ENCODE data around the gene ANKFN1.
A peak's percentile ranks its signal among the peaks of the same experiment; 100 is the strongest.

Gene ANKFN1

GRCh38 chr17:56173026-56173425 is 19.8 kb downstream of the ANKFN1 start:
- peak overlapping the region; percentile 63 for H3K27ac ChIP-seq
- TF ChIP-seq CTCF (IDR thresholded peaks at IDR 0.05) (no peak), ZFX (IDR thresholded peaks at IDR 0.05; ENCODE audit: borderline replicate concordance) (no peak)

DNA sequence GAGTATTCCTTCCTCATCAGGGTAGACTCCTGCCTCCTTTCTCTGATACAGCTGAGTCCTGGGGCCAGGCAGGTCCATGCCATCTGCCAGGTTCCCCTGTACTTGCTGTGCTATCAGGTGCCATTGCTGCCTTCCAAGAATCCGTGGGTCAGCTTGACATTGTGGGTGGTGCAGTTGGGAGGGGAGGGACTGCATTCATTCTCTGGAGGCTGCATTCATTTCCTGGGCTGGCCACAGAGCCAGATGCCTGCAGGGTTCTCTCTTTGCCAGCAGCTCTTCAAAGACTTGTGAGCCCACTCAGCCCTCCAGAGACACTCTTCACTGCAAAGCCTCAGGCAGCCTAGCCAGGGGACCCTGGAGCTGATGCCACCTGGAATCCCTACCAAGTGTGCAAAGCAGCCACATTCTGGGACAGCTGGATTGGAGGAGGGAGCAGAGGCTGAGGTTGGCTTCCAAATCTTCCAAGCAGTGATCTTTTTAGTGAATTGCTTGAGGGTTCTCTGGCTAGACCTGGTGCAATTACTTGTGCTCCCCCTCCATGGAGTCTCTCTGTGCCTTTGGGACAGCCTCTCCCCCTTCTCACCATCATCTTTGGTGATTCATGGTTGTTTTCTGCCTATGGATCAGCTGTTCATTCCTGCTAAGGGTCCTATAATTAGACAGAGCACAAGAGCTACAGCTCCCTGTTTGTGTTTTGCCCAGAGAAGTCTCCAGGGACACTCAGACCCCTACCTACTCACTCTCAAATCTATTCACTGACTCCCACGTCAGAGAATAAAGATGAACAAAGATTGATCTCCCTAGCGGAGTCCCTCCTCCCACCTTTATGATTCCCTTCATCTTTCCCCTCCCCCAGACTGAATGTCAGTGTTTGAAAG is 20.9 kb downstream of the ANKFN1 start:
- TF ChIP-seq ZFX (IDR thresholded peaks at IDR 0.05; ENCODE audit: borderline replicate concordance) (no peak), CTCF (IDR thresholded peaks at IDR 0.05) (no peak)
- H3K27ac ChIP-seq = no peak overlapping the region

- TF ChIP-seq ZFX (IDR thresholded peaks at IDR 0.05; ENCODE audit: borderline replicate concordance) (no peak), CTCF (IDR thresholded peaks at IDR 0.05) (no peak)
- no peak overlapping the region for H3K27ac ChIP-seq
These were observed 22.2 kb downstream of the ANKFN1 start for GRCh38 chr17:56175299-56175955.

DNA sequence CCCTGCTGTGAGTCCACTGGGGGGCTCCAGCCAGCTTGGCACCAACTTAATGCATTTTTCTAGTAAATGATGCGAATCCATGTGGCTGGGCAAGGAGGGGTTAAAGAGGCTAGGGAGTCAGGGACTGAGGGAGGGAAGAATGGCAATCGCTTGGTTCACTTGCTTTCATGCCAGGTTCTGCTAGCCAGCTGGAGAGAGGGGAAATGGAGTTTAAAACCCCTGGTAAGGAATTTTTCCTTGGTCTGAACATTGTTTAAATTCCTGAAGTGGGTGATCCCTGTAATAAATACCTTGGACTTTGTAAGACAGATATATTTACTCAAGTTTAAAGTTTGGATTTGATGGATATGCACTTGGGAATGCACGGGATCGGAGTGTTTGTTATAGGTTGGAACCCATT is 22.8 kb downstream of the ANKFN1 start:
- no peak overlapping the region for H3K27ac ChIP-seq
- no peak for TF ChIP-seq ZFX (IDR thresholded peaks at IDR 0.05; ENCODE audit: borderline replicate concordance)
- TF ChIP-seq CTCF (IDR thresholded peaks at IDR 0.05) = no peak

GRCh38 chr17:56177361-56177760 is 24.1 kb downstream of the ANKFN1 start:
- H3K27ac ChIP-seq = no peak overlapping the region
- TF ChIP-seq CTCF (IDR thresholded peaks at IDR 0.05) = no peak
- no peak for TF ChIP-seq ZFX (IDR thresholded peaks at IDR 0.05; ENCODE audit: borderline replicate concordance)

DNA sequence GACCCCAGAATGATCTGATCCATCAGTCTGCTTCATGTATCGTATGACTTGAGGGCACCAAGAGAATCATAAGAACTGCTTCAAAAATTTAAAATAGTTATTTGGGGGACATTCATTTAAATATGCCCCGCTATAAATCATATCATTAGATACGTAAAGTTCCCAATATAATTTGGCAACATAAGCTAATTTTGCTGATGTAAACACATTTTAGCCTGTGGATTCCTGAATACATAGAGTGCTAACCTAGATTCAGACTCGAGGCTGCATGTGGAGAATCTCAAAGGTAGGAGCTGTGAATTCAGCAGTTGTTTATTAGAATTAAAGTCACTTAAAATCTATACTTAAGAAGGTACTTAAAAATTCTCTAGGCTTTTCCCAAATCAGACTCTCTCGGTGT is 24.9 kb downstream of the ANKFN1 start:
- no peak for TF ChIP-seq ZFX (IDR thresholded peaks at IDR 0.05; ENCODE audit: borderline replicate concordance)
- no peak for TF ChIP-seq CTCF (IDR thresholded peaks at IDR 0.05)
- H3K27ac ChIP-seq = no peak overlapping the region

GRCh38 chr17:56182081-56182480 is 28.8 kb downstream of the ANKFN1 start:
- TF ChIP-seq CTCF (IDR thresholded peaks at IDR 0.05) = no peak
- no peak for TF ChIP-seq ZFX (IDR thresholded peaks at IDR 0.05; ENCODE audit: borderline replicate concordance)
- H3K27ac ChIP-seq = no peak overlapping the region

Data from 22Rv1 (cell line).